Measurements from ENCODE around the gene VRK3. TPM values are rescaled to one million over a fixed set of nuclear protein-coding genes. Genes with fewer than 3 reads are reported as not detected.

The VRK3 gene
- total and polyA plus RNA-seq, 7 donors: 23.8 to 54.7 (median 28.6) TPM

GRCh38 chr19:49953416-49953815 is 71.8 kb downstream of the VRK3 start:
- no peak overlapping the region for H3K4me3 ChIP-seq
- H3K9me3 ChIP-seq: no peaks in the 10 kb centered on the region
- 57 to 71% (median 67%) methylated on average over 7 of the region's 7 CpGs for WGBS, 3 donors
- no peak for TF ChIP-seq CTCF (IDR thresholded peaks at IDR 0.05)
- intact Hi-C loops (cut with DNase I): no loop called here
- peaks cover 0 to 19% (median 9%) of the 10 kb centered on the region in 3 donors for H3K27me3 ChIP-seq (ENCODE audit: insufficient read depth in 3 of 3, low read length in 2 of 3)
- peaks cover 4% of the 10 kb centered on the region for H3K4me1 ChIP-seq
- ATAC-seq (no peak), DNase-seq (no peak)
- H3K36me3 ChIP-seq (ENCODE audit: insufficient read depth in 1 of 2, low read depth in 1 of 2): no peaks in the 10 kb centered on the region
- H3K27ac ChIP-seq: no peak overlapping the region

DNA sequence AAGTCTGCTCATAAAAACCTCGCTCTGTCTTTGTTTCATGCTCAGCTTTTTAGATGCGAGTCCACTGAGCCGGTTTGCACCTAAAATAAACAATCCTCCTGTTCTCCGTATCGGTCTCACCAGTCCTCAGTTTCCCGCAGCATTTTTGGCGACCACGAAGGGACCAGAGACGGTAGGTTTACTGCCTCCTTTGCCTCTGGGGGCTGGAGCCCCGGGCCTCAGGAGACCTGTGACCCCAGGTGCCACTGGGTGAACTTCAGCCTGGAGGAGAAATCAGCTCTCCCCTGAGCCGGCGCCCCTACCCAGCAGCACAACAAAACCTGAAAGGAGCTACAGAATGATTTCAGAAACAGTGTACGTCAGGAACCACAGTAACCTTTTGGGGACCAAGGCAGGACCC is 72.3 kb downstream of the VRK3 start:
- H3K4me1 ChIP-seq: peaks cover 4% of the 10 kb centered on the region
- ATAC-seq: no peak
- H3K9me3 ChIP-seq: no peaks in the 10 kb centered on the region
- TF ChIP-seq CTCF (IDR thresholded peaks at IDR 0.05): no peak
- DNase-seq: no peak
- H3K27me3 ChIP-seq (ENCODE audit: insufficient read depth in 3 of 3, low read length in 2 of 3): peaks cover 0 to 19% (median 9%) of the 10 kb centered on the region in 3 donors
- intact Hi-C loops (cut with DNase I): no loop called here
- no peak overlapping the region for H3K27ac ChIP-seq
- no peak overlapping the region for H3K4me3 ChIP-seq
- H3K36me3 ChIP-seq (ENCODE audit: insufficient read depth in 1 of 2, low read depth in 1 of 2): no peaks in the 10 kb centered on the region
- WGBS, 3 donors: 79 to 80% (median 79%) methylated on average over 13 of the region's 13 CpGs

- no peak overlapping the region for H3K4me3 ChIP-seq
- peaks cover 0 to 19% (median 9%) of the 10 kb centered on the region in 3 donors for H3K27me3 ChIP-seq (ENCODE audit: insufficient read depth in 3 of 3, low read length in 2 of 3)
- H3K27ac ChIP-seq: no peak overlapping the region
- DNase-seq: no peak
- H3K4me1 ChIP-seq: peaks cover 4% of the 10 kb centered on the region
- intact Hi-C loops (cut with DNase I): no loop called here
- TF ChIP-seq CTCF (IDR thresholded peaks at IDR 0.05): no peak
- no peak for ATAC-seq
- H3K9me3 ChIP-seq: no peaks in the 10 kb centered on the region
- no peaks in the 10 kb centered on the region for H3K36me3 ChIP-seq (ENCODE audit: insufficient read depth in 1 of 2, low read depth in 1 of 2)
These were observed 72.7 kb downstream of the VRK3 start for GRCh38 chr19:49952479-49952836.

DNA sequence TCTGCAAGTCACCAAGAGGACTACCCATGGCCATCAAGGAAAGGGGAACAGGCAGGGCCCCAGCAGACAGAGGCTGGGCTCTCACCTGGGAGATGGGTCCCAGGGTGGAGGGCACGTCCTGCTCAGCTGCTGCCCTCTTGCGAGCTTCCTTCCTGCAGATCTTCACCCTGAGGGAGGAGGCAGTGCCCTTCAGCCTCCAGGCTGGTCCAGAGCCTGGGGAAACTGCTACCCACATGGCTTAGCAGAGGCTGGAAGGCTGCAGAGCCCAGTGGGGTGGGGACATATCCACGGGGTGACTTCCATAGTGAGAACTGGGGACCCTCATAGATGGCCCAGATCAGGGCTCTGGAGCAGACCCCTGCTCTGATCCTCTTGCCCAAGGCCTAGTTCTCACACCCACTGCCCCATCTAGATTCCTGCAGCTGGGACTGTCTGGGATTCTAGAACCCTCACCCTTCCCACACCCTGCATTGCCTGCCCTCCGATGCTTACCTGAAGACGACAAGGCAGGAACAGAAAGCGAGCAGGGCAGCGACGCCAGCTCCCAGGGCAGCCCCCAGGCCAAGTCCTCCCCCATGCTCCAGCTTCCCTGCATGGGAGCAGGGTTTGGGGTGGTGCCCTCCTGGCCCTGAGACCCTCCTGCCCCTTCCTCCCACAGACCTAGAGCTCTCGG is 73.2 kb downstream of the VRK3 start:
- TF ChIP-seq CTCF (IDR thresholded peaks at IDR 0.05): no peak
- Histone ChIP-seq H3K9me3 (no peaks in the 10 kb centered on the region), H3K4me1 (peaks cover 4% of the 10 kb centered on the region), H3K4me3 (no peak overlapping the region), H3K27ac (no peak overlapping the region), H3K27me3 (ENCODE audit: insufficient read depth in 3 of 3, low read length in 2 of 3) (peaks cover 0 to 19% (median 9%) of the 10 kb centered on the region in 3 donors), H3K36me3 (ENCODE audit: insufficient read depth in 1 of 2, low read depth in 1 of 2) (no peaks in the 10 kb centered on the region)
- DNase-seq: no peak
- no peak for ATAC-seq
- 88 to 93% (median 90%) methylated on average over 8 to 9 of the region's 9 CpGs for WGBS, 3 donors
- intact Hi-C loops (cut with DNase I): no loop called here

GRCh38 chr19:49950956-49951526 is 74.1 kb downstream of the VRK3 start:
- 86 to 88% (median 87%) methylated on average over 13 of the region's 13 CpGs for WGBS, 3 donors
- peaks cover 0 to 19% (median 9%) of the 10 kb centered on the region in 3 donors for H3K27me3 ChIP-seq (ENCODE audit: insufficient read depth in 3 of 3, low read length in 2 of 3)
- ATAC-seq: no peak
- no peak for TF ChIP-seq CTCF (IDR thresholded peaks at IDR 0.05)
- no peaks in the 10 kb centered on the region for H3K36me3 ChIP-seq (ENCODE audit: insufficient read depth in 1 of 2, low read depth in 1 of 2)
- DNase-seq: no peak
- intact Hi-C loops (cut with DNase I): no loop called here
- no peak overlapping the region for H3K4me3 ChIP-seq
- H3K27ac ChIP-seq: no peak overlapping the region
- H3K4me1 ChIP-seq: peaks cover 4% of the 10 kb centered on the region
- H3K9me3 ChIP-seq: no peaks in the 10 kb centered on the region

All from psoas muscle (tissue), 8 donors.